MCF 10A (cell line): ENCODE data around the gene MRPS27. TPM values are rescaled to one million over a fixed set of nuclear protein-coding genes. Genes with fewer than 3 reads are reported as not detected.

ENCODE experiments used
- BruUV-seq: library from RNA; stranded (reverse); fragments of 400-500 nt; replicated peaks from 2 replicates; lab custom pipeline; 2021; lab: Mats Ljungman, UMichigan
- CTCF ChIA-PET: fragments of 300-600 bp; sonication (Branson Sonifier 250); formaldehyde crosslinking; extraction: SDS; loops from one replicate; lab custom pipeline; 2021; ENCODE audit warnings: antibody characterized with exemption, inconsistent platforms; lab: Yijun Ruan, JAX
- POLR2A ChIA-PET: fragments of 300-600, 350-650 bp; sonication (Branson Sonifier 250); formaldehyde crosslinking; extraction: SDS; loops from one replicate; lab custom pipeline; 2020; ENCODE audit warnings: antibody characterized with exemption, inconsistent platforms; lab: Yijun Ruan, JAX
- DNase-seq: peaks from one replicate; pipeline ENCODE4 v3.0.0-alpha.2; 2018; ENCODE audit not compliant: unreplicated experiment
- H3K27ac Mint-ChIP-seq: one replicate; pipeline ENCODE4 v1.8.0; 2022; ENCODE audit warnings: mild to moderate bottlenecking, low read depth, mixed read lengths; ENCODE audit not compliant: unreplicated experiment
- H3K27me3 Mint-ChIP-seq: one replicate; pipeline ENCODE4 v1.8.0; 2022; ENCODE audit warnings: mixed read lengths; ENCODE audit not compliant: insufficient read depth, unreplicated experiment
- H3K36me3 Mint-ChIP-seq: one replicate; pipeline ENCODE4 v1.8.0; 2022; ENCODE audit warnings: mild to moderate bottlenecking, moderate library complexity, mixed read lengths; ENCODE audit not compliant: insufficient read depth, unreplicated experiment
- H3K4me1 Mint-ChIP-seq: one replicate; pipeline ENCODE4 v1.8.0; 2022; ENCODE audit warnings: mixed read lengths; ENCODE audit not compliant: insufficient read depth, unreplicated experiment
- H3K4me3 Mint-ChIP-seq: one replicate; pipeline ENCODE4 v1.8.0; 2022; ENCODE audit warnings: mild to moderate bottlenecking, moderate library complexity, mixed read lengths; ENCODE audit not compliant: unreplicated experiment
- H3K9me3 Mint-ChIP-seq: one replicate; pipeline ENCODE4 v1.8.0; 2022; ENCODE audit warnings: mixed read lengths; ENCODE audit not compliant: unreplicated experiment
- intact Hi-C: fragments of 100-400 bp; cut with micrococcal nuclease; formaldehyde crosslinking; loops from 2 replicates; pipeline ENCODE4 v1.14.1; 2022
- total RNA-seq: library from RNA; stranded (reverse); gene quantifications from 2 replicates; pipeline ENCODE4 v1.2.3, GENCODE V29; 2022
- TF ChIP-seq, protein P1 (sequence below): fragments of 200-600 bp; IDR thresholded peaks from one replicate; pipeline ENCODE4 v1.8.0; 2022; ENCODE audit warnings: antibody characterized with exemption, mild to moderate bottlenecking; ENCODE audit not compliant: unreplicated experiment

The MRPS27 gene
- total RNA-seq, 1 experiment from 2014 or later, result 68.5 TPM

GRCh38 chr5:72330712-72331111 lies 10.7 kb upstream of the MRPS27 start:
- H3K9me3 Mint-ChIP-seq, result no peaks in the 10 kb centered on the region
- POLR2A ChIA-PET, result no interaction called here
- TF ChIP-seq, protein P1, sequence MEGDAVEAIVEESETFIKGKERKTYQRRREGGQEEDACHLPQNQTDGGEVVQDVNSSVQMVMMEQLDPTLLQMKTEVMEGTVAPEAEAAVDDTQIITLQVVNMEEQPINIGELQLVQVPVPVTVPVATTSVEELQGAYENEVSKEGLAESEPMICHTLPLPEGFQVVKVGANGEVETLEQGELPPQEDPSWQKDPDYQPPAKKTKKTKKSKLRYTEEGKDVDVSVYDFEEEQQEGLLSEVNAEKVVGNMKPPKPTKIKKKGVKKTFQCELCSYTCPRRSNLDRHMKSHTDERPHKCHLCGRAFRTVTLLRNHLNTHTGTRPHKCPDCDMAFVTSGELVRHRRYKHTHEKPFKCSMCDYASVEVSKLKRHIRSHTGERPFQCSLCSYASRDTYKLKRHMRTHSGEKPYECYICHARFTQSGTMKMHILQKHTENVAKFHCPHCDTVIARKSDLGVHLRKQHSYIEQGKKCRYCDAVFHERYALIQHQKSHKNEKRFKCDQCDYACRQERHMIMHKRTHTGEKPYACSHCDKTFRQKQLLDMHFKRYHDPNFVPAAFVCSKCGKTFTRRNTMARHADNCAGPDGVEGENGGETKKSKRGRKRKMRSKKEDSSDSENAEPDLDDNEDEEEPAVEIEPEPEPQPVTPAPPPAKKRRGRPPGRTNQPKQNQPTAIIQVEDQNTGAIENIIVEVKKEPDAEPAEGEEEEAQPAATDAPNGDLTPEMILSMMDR, result no peak
- intact Hi-C loops, result no loop called here
- H3K4me1 Mint-ChIP-seq, result peaks cover 27% of the 10 kb centered on the region
- peaks cover 73% of the 10 kb centered on the region for H3K36me3 Mint-ChIP-seq
- H3K27me3 Mint-ChIP-seq, result no peaks in the 10 kb centered on the region
- CTCF ChIA-PET, result no interaction called here
- no peak overlapping the region for H3K27ac Mint-ChIP-seq
- DNase-seq, result no peak
- BruUV-seq, result no TSS peak
- H3K4me3 Mint-ChIP-seq, result no peak overlapping the region

- Mint-ChIP-seq H3K4me3 (no peak overlapping the region), H3K36me3 (peaks cover 73% of the 10 kb centered on the region), H3K27me3 (no peaks in the 10 kb centered on the region), H3K4me1 (peaks cover 40% of the 10 kb centered on the region), H3K9me3 (no peaks in the 10 kb centered on the region), H3K27ac (peak overlapping the region; percentile 66)
- ChIA-PET CTCF (interaction anchor here (0.6 to 1.0 kb wide), 3 partner anchors 15 to 54 kb away, joined by 3 to 4 read pairs (median 4); no protein-coding TSS in a partner anchor), POLR2A (interaction anchor here (0.6 to 1.1 kb wide), 2 partner anchors 11 to 55 kb away, joined by 3 read pairs; no protein-coding TSS in a partner anchor)
- DNase-seq, result peak; percentile 89
- intact Hi-C loops, result no loop called here
- no TSS peak for BruUV-seq
- TF ChIP-seq, protein P1, result no peak
Measured at GRCh38 chr5:72328172-72328571, 8.1 kb upstream of the MRPS27 start.

DNA sequence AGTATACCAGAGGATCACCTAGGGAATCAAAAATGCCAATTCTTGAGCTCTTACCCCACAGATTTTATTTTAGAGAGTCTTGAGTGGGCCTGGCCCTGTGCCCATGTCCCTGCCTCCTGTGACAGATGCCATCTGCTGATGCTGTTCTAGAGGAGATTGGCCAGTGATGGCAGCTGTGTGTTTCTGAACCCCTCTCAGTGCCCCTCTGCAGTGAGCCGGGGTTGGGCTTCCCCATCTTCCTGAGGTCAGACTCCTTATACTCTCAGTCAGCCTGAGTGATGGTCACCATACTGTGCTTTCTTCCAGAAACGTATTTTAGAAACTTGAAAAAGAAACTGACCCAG lies 6.2 kb upstream of the MRPS27 start:
- TF ChIP-seq, protein P1, result no peak
- CTCF ChIA-PET, result no interaction called here
- no peak for DNase-seq
- Mint-ChIP-seq H3K4me1 (peaks cover 46% of the 10 kb centered on the region), H3K9me3 (no peaks in the 10 kb centered on the region), H3K4me3 (no peak overlapping the region), H3K27ac (peak overlapping the region; percentile 70), H3K36me3 (peaks cover 62% of the 10 kb centered on the region), H3K27me3 (no peaks in the 10 kb centered on the region)
- intact Hi-C loops, result no loop called here
- POLR2A ChIA-PET, result interaction anchor here (0.7 to 1.5 kb wide), 5 partner anchors 16 to 548 kb away, joined by 3 to 4 read pairs (median 4); no protein-coding TSS in a partner anchor
- no TSS peak for BruUV-seq

- ChIA-PET CTCF (no interaction called here), POLR2A (interaction anchor here (0.8 to 1.5 kb wide), 3 partner anchors 15 to 521 kb away, joined by 3 to 4 read pairs (median 4); no protein-coding TSS in a partner anchor)
- Mint-ChIP-seq H3K27ac (peak overlapping the region; percentile 70), H3K36me3 (peaks cover 57% of the 10 kb centered on the region), H3K4me3 (no peak overlapping the region), H3K9me3 (no peaks in the 10 kb centered on the region), H3K27me3 (no peaks in the 10 kb centered on the region), H3K4me1 (peaks cover 43% of the 10 kb centered on the region)
- peak; percentile 71 for DNase-seq
- no TSS peak for BruUV-seq
- intact Hi-C loops, result no loop called here
- TF ChIP-seq, protein P1, result no peak
Measured at GRCh38 chr5:72325566-72326305, 5.7 kb upstream of the MRPS27 start.
